Measurements from ENCODE around the gene GNB2. TPM values are rescaled to one million over a fixed set of nuclear protein-coding genes. Genes with fewer than 3 reads are reported as not detected.
"Not testable (repeated sequence)": the region's sequence is repeated elsewhere in the genome, so short reads cannot be mapped to it uniquely, and the experiment has no call there.

GNB2 gene
- total and polyA plus RNA-seq, 4 experiments from 2014 or later = 48.3 to 144 (median 99.2) TPM

GRCh38 chr7:100720671-100721504 lies 47.3 kb downstream of the GNB2 start:
- ChIA-PET CTCF (ENCODE audit: partially characterized antibody) (no interaction called here), POLR2A (ENCODE audit: partially characterized antibody) (no interaction called here)
- Mint-ChIP-seq H3K9me3 (peaks cover 0 to 29% (median 12%) of the 10 kb centered on the region in 8 donors), H3K4me3 (no peak overlapping the region), H3K4me1 (peaks cover 0 to 4% (median 3%) of the 10 kb centered on the region in 4 donors), H3K36me3 (peaks cover 0 to 9% of the 10 kb centered on the region in 2 donors), H3K27ac (no peak overlapping the region), H3K27me3 (peaks cover 24 to 46% of the 10 kb centered on the region in 2 donors)
- no peaks in the 10 kb centered on the region for H3K36me3 ChIP-seq (ENCODE audit: insufficient read depth, low read length)
- no peaks in the 10 kb centered on the region for H3K9me3 ChIP-seq (ENCODE audit: control insufficient read depth in 1 of 2, low read length in 2 of 2)
- intact Hi-C loops (cut with micrococcal nuclease) = no loop called here
- no peak for DNase-seq
- peaks cover 5% of the 10 kb centered on the region for H3K4me1 ChIP-seq (ENCODE audit: insufficient read depth, low read length)
- H3K4me3 ChIP-seq (ENCODE audit: low read length in 2 of 2) = no peak overlapping the region
- peaks cover 8% of the 10 kb centered on the region for H3K27me3 ChIP-seq (ENCODE audit: insufficient read depth, low read length)
- H3K27ac ChIP-seq (ENCODE audit: low read depth, low read length) = no peak overlapping the region

GRCh38 chr7:100721505-100721812 lies 47.9 kb downstream of the GNB2 start:
- Histone ChIP-seq H3K36me3 (ENCODE audit: insufficient read depth, low read length) (no peaks in the 10 kb centered on the region), H3K4me3 (ENCODE audit: low read length in 2 of 2) (no peak overlapping the region), H3K4me1 (ENCODE audit: insufficient read depth, low read length) (peaks cover 5% of the 10 kb centered on the region), H3K9me3 (ENCODE audit: control insufficient read depth in 1 of 2, low read length in 2 of 2) (no peaks in the 10 kb centered on the region), H3K27ac (ENCODE audit: low read depth, low read length) (no peak overlapping the region), H3K27me3 (ENCODE audit: insufficient read depth, low read length) (peaks cover 8% of the 10 kb centered on the region)
- ChIA-PET POLR2A (ENCODE audit: partially characterized antibody) (no interaction called here), CTCF (ENCODE audit: partially characterized antibody) (no interaction called here)
- H3K4me1 Mint-ChIP-seq = peaks cover 0 to 4% (median 3%) of the 10 kb centered on the region in 4 donors
- intact Hi-C loops (cut with micrococcal nuclease) = no loop called here
- no peak overlapping the region for H3K4me3 Mint-ChIP-seq
- H3K36me3 Mint-ChIP-seq = peaks cover 0 to 9% of the 10 kb centered on the region in 2 donors
- H3K27me3 Mint-ChIP-seq = peaks cover 24 to 46% of the 10 kb centered on the region in 2 donors
- no peak overlapping the region for H3K27ac Mint-ChIP-seq
- DNase-seq = no peak
- peaks cover 0 to 28% (median 12%) of the 10 kb centered on the region in 8 donors for H3K9me3 Mint-ChIP-seq

- Histone ChIP-seq H3K27ac (ENCODE audit: low read depth, low read length) (no peak overlapping the region), H3K9me3 (ENCODE audit: control insufficient read depth in 1 of 2, low read length in 2 of 2) (no peaks in the 10 kb centered on the region), H3K4me1 (ENCODE audit: insufficient read depth, low read length) (peaks cover 5% of the 10 kb centered on the region), H3K27me3 (ENCODE audit: insufficient read depth, low read length) (peaks cover 8% of the 10 kb centered on the region), H3K36me3 (ENCODE audit: insufficient read depth, low read length) (no peaks in the 10 kb centered on the region), H3K4me3 (ENCODE audit: low read length in 2 of 2) (no peak overlapping the region)
- POLR2A ChIA-PET (ENCODE audit: partially characterized antibody) = interaction anchor here (1.4 kb wide), 1 partner anchor 17 kb away, joined by 3 read pairs; no protein-coding TSS in a partner anchor
- H3K9me3 Mint-ChIP-seq = peaks cover 0 to 24% (median 11%) of the 10 kb centered on the region in 8 donors
- peaks cover 0 to 4% (median 3%) of the 10 kb centered on the region in 4 donors for H3K4me1 Mint-ChIP-seq
- H3K36me3 Mint-ChIP-seq = peaks cover 0 to 6% of the 10 kb centered on the region in 2 donors
- peaks cover 22 to 46% of the 10 kb centered on the region in 2 donors for H3K27me3 Mint-ChIP-seq
- H3K27ac Mint-ChIP-seq = no peak overlapping the region
- intact Hi-C loops (cut with micrococcal nuclease) = no loop called here
- H3K4me3 Mint-ChIP-seq = no peak overlapping the region
- DNase-seq = no peak
- CTCF ChIA-PET (ENCODE audit: partially characterized antibody) = interaction anchor here (1.2 to 5.1 kb wide), 5 partner anchors 13 to 164 kb away, joined by 3 to 47 read pairs (median 4); partner anchors contain the start of gene POP7
These were observed 49.1 kb downstream of the GNB2 start for GRCh38 chr7:100722480-100723212.

- Histone ChIP-seq H3K4me1 (ENCODE audit: insufficient read depth, low read length) (peaks cover 5% of the 10 kb centered on the region), H3K27ac (ENCODE audit: low read depth, low read length) (no peak overlapping the region), H3K27me3 (ENCODE audit: insufficient read depth, low read length) (peaks cover 8% of the 10 kb centered on the region), H3K9me3 (ENCODE audit: control insufficient read depth in 1 of 2, low read length in 2 of 2) (no peaks in the 10 kb centered on the region), H3K36me3 (ENCODE audit: insufficient read depth, low read length) (no peaks in the 10 kb centered on the region), H3K4me3 (ENCODE audit: low read length in 2 of 2) (no peak overlapping the region)
- ChIA-PET POLR2A (ENCODE audit: partially characterized antibody) (no interaction called here), CTCF (ENCODE audit: partially characterized antibody) (interaction anchor here (1.3 to 5.1 kb wide), 4 partner anchors 18 to 165 kb away, joined by 3 to 47 read pairs (median 24); partner anchors contain the start of gene POP7)
- intact Hi-C loops (cut with micrococcal nuclease) = no loop called here
- Mint-ChIP-seq H3K27me3 (peaks cover 22 to 44% of the 10 kb centered on the region in 2 donors), H3K36me3 (peaks cover 0 to 4% of the 10 kb centered on the region in 2 donors), H3K27ac (no peak overlapping the region), H3K4me3 (no peak overlapping the region), H3K4me1 (peaks cover 0 to 4% (median 3%) of the 10 kb centered on the region in 4 donors), H3K9me3 (peaks cover 0 to 12% (median 4%) of the 10 kb centered on the region in 8 donors)
- DNase-seq = no peak
These were observed 50.3 kb downstream of the GNB2 start for GRCh38 chr7:100723732-100724275.

- H3K27me3 ChIP-seq (ENCODE audit: insufficient read depth, low read length); intact Hi-C loops (cut with micrococcal nuclease); H3K4me3 ChIP-seq (ENCODE audit: low read length in 2 of 2); H3K9me3 Mint-ChIP-seq; H3K36me3 Mint-ChIP-seq; H3K9me3 ChIP-seq (ENCODE audit: control insufficient read depth in 1 of 2, low read length in 2 of 2); H3K4me1 Mint-ChIP-seq; POLR2A ChIA-PET (ENCODE audit: partially characterized antibody); H3K36me3 ChIP-seq (ENCODE audit: insufficient read depth, low read length); H3K4me3 Mint-ChIP-seq; H3K4me1 ChIP-seq (ENCODE audit: insufficient read depth, low read length); DNase-seq; H3K27ac Mint-ChIP-seq; H3K27ac ChIP-seq (ENCODE audit: low read depth, low read length): not testable (repeated sequence)
- CTCF ChIA-PET (ENCODE audit: partially characterized antibody) = interaction anchor here (0.6 to 5.1 kb wide), 6 partner anchors 19 to 483 kb away, joined by 3 to 47 read pairs (median 6); partner anchors contain the start of genes POP7 and SLC12A9
- H3K27me3 Mint-ChIP-seq = peaks cover 20 to 41% of the 10 kb centered on the region in 2 donors
These were observed 50.8 kb downstream of the GNB2 start for GRCh38 chr7:100724364-100724763.

- H3K36me3 ChIP-seq (ENCODE audit: insufficient read depth, low read length) = no peaks in the 10 kb centered on the region
- no peaks in the 10 kb centered on the region for H3K27me3 ChIP-seq (ENCODE audit: insufficient read depth, low read length)
- no peak overlapping the region for H3K27ac Mint-ChIP-seq
- H3K9me3 Mint-ChIP-seq = no peaks in the 10 kb centered on the region
- CTCF ChIA-PET (ENCODE audit: partially characterized antibody) = interaction anchor here (0.8 to 5.1 kb wide), 8 partner anchors 8 to 163 kb away, joined by 3 to 47 read pairs (median 4); partner anchors contain the start of genes PCOLCE and POP7
- DNase-seq = no peak
- peaks cover 5% of the 10 kb centered on the region for H3K4me1 ChIP-seq (ENCODE audit: insufficient read depth, low read length)
- intact Hi-C loops (cut with micrococcal nuclease) = no loop called here
- no peaks in the 10 kb centered on the region for H3K36me3 Mint-ChIP-seq
- H3K4me3 Mint-ChIP-seq = no peak overlapping the region
- H3K4me3 ChIP-seq (ENCODE audit: low read length in 2 of 2) = no peak overlapping the region
- POLR2A ChIA-PET (ENCODE audit: partially characterized antibody) = no interaction called here
- peaks cover 12 to 22% of the 10 kb centered on the region in 2 donors for H3K27me3 Mint-ChIP-seq
- H3K4me1 Mint-ChIP-seq = peaks cover 0 to 4% (median 3%) of the 10 kb centered on the region in 4 donors
- H3K27ac ChIP-seq (ENCODE audit: low read depth, low read length) = no peak overlapping the region
- H3K9me3 ChIP-seq (ENCODE audit: control insufficient read depth in 1 of 2, low read length in 2 of 2) = no peaks in the 10 kb centered on the region
These were observed 53.6 kb downstream of the GNB2 start for GRCh38 chr7:100726996-100727761.
